Neural cell (in vitro differentiated cells): ENCODE results near the gene SLC43A3. TPM values are rescaled to one million over a fixed set of nuclear protein-coding genes. Genes with fewer than 3 reads are reported as not detected.

ENCODE experiments used
- H2AFZ ChIP-seq: fragments of 200-600, 300-800 bp; sonication (generic), shearing (Covaris generic); 2 replicates; pipeline ENCODE4 v1.6.0; 2014; ENCODE audit warnings: low read depth, mild to moderate bottlenecking, antibody characterized with exemption, low read length, moderate library complexity
- H3F3A ChIP-seq: fragments of 200-600 bp; shearing (Covaris generic); 2 replicates; pipeline ENCODE4 v1.6.1; 2016; ENCODE audit warnings: mild to moderate bottlenecking, moderate library complexity, mixed read lengths, antibody characterized with exemption, low read length; ENCODE audit not compliant: insufficient read depth, poor library complexity, severe bottlenecking
- H3K27ac ChIP-seq: fragments of 200-600, 300-800 bp; sonication (generic), shearing (Covaris generic); 2 replicates; pipeline ENCODE4 v1.5.1; 2014; ENCODE audit warnings: mild to moderate bottlenecking, low read length, moderate library complexity
- H3K27me3 ChIP-seq: fragments of 300-800, 200-600 bp; sonication (generic), shearing (Covaris generic); 2 replicates; pipeline ENCODE4 v1.6.0; 2014; ENCODE audit warnings: mild to moderate bottlenecking, low read depth, low read length, moderate library complexity; ENCODE audit not compliant: insufficient read depth
- H3K36me3 ChIP-seq: fragments of 300-800, 200-600 bp; sonication (generic), shearing (Covaris generic); 2 replicates; pipeline ENCODE4 v1.5.1; 2014; ENCODE audit warnings: mild to moderate bottlenecking, antibody characterized with exemption, low read length, moderate library complexity; ENCODE audit not compliant: insufficient read depth
- H3K4me2 ChIP-seq: fragments of 300-800, 200-600 bp; sonication (generic), shearing (Covaris generic); 2 replicates; pipeline ENCODE4 v1.6.0; 2014; ENCODE audit warnings: mild to moderate bottlenecking, low read length
- H3K4me3 ChIP-seq: fragments of 300-800, 200-600 bp; sonication (generic), shearing (Covaris generic); 2 replicates; pipeline ENCODE4 v1.5.1; 2014; ENCODE audit warnings: mild to moderate bottlenecking, low read length, moderate library complexity
- H3K79me2 ChIP-seq: fragments of 200-600 bp; shearing (Covaris generic); replicated peaks from 2 replicates; pipeline ENCODE4 v1.6.0; 2014; ENCODE audit warnings: mild to moderate bottlenecking, low read length, moderate library complexity; ENCODE audit not compliant: insufficient read depth
- H3K9ac ChIP-seq: fragments of 300-800, 200-600 bp; sonication (generic), shearing (Covaris generic); 2 replicates; pipeline ENCODE4 v1.6.1; 2016; ENCODE audit warnings: mild to moderate bottlenecking, low read length, mixed read lengths
- H3K9me2 ChIP-seq: fragments of 200-600 bp; shearing (Covaris generic); 2 replicates; pipeline ENCODE4 v1.6.1; 2016; ENCODE audit warnings: mild to moderate bottlenecking, low read length, mixed read lengths; ENCODE audit not compliant: insufficient read depth
- H3K9me3 ChIP-seq: fragments of 200-600, 300-800 bp; sonication (generic), shearing (Covaris generic); 2 replicates; pipeline ENCODE4 v1.6.1; 2016; ENCODE audit warnings: mild to moderate bottlenecking, mixed run types, low read length, moderate library complexity, mixed read lengths
- H4K20me1 ChIP-seq: fragments of 200-600 bp; shearing (Covaris generic); 2 replicates; pipeline ENCODE4 v1.6.1; 2016; ENCODE audit warnings: mild to moderate bottlenecking, mixed run types; ENCODE audit not compliant: insufficient read depth
- EP300 ChIP-seq: fragments of 450-650 bp; conservative IDR thresholded peaks from 2 replicates; pipeline ENCODE4 v1.6.1; 2014; ENCODE audit warnings: antibody characterized with exemption, mild to moderate bottlenecking, moderate library complexity; ENCODE audit not compliant: poor library complexity, severe bottlenecking
- EZH2 ChIP-seq: fragments of 200-600, 300-800 bp; shearing (Covaris generic), sonication (generic); IDR thresholded peaks from 2 replicates; pipeline ENCODE4 v1.6.1; 2014; ENCODE audit warnings: antibody characterized with exemption, low read length, borderline replicate concordance, mild to moderate bottlenecking; ENCODE audit not compliant: insufficient read depth, poor library complexity, severe bottlenecking
- MXI1 ChIP-seq: fragments of 450-650 bp; conservative IDR thresholded peaks from 2 replicates; pipeline ENCODE4 v1.6.1; 2014; ENCODE audit warnings: antibody characterized with exemption, mild to moderate bottlenecking; ENCODE audit not compliant: poor library complexity, severe bottlenecking
- POLR2AphosphoS5 ChIP-seq: IDR thresholded peaks from 2 replicates; pipeline ENCODE4 v1.6.1; 2012
- RAD21 ChIP-seq: fragments of 450-650 bp; conservative IDR thresholded peaks from 2 replicates; pipeline ENCODE4 v1.6.1; 2014; ENCODE audit warnings: antibody characterized with exemption, mild to moderate bottlenecking, moderate library complexity
- SMC3 ChIP-seq: fragments of 450-650 bp; conservative IDR thresholded peaks from 2 replicates; pipeline ENCODE4 v1.6.1; 2014; ENCODE audit warnings: antibody characterized with exemption, mild to moderate bottlenecking, moderate library complexity; ENCODE audit not compliant: poor library complexity
- TAF1 ChIP-seq: IDR thresholded peaks from 2 replicates; pipeline ENCODE4 v1.6.1; 2012; ENCODE audit warnings: low read depth
- polyA plus RNA-seq: library from polyadenylated mRNA; depleted of rRNA; stranded (reverse); fragments of >200 nt; gene quantifications from 2 replicates; pipeline ENCODE4 v1.2.3, GENCODE V29; 2014
- TF ChIP-seq, protein P1 (sequence below): fragments of 450-650 bp; IDR thresholded peaks from 2 replicates; pipeline ENCODE4 v1.5.1; 2014; ENCODE audit warnings: antibody characterized with exemption, mild to moderate bottlenecking, moderate library complexity; ENCODE audit not compliant: poor library complexity, severe bottlenecking
- TF ChIP-seq, protein P2 (sequence below): IDR thresholded peaks from 2 replicates; pipeline ENCODE4 v1.6.1; 2012; ENCODE audit warnings: borderline replicate concordance

Gene SLC43A3
- polyA plus RNA-seq, 1 donor from 2014 or later, result 0.33 TPM

DNA sequence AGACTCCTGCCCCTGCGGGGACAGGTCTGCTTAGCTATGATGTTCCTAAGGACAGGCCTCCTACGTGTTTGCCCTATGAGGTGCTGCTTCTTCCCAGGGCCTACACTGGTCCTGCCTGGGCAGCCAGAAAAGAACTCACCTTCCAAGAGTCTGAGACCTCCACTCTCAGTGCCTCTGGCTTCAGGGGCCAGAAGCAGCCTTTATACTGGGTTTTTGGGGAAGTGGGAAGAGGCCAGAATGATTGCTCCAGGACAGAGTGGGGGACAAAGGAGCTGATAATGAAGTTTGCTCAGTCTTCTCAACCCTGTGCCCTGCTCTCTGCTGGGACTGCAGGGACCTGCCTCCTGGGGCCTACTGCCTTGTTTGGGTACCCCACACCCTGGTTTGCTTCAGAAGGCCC, 45.9 kb downstream of the SLC43A3 start, which contains the start of gene PRG3:
Gene PRG3, minus strand, starts transcription at position 176 of the 400 bp plus-strand sequence. CDS start 442 bp downstream, outside the sequence.
- Histone ChIP-seq H3K79me2 (no peaks in the 10 kb centered on the region), H3K9me2 (no peaks in the 10 kb centered on the region), H2AFZ (no peak within 1 kb of the TSS), H3K9ac (no peak within 1 kb of the TSS), H3F3A (no peaks in the 10 kb centered on the region), H3K4me3 (no peak within 1 kb of the TSS), H3K9me3 (no peaks in the 10 kb centered on the region), H3K4me2 (no peak within 1 kb of the TSS), H3K27me3 (no peaks in the 10 kb centered on the region), H3K36me3 (no peaks in the 10 kb centered on the region), H3K27ac (no peak within 1 kb of the TSS), H4K20me1 (no peaks in the 10 kb centered on the region)
- TF ChIP-seq SMC3 (no peak), MXI1 (no peak), TAF1 (no peak), EZH2 (no peak), RAD21 (no peak), EP300 (no peak), POLR2AphosphoS5 (no peak)
- TF ChIP-seq, protein P1, sequence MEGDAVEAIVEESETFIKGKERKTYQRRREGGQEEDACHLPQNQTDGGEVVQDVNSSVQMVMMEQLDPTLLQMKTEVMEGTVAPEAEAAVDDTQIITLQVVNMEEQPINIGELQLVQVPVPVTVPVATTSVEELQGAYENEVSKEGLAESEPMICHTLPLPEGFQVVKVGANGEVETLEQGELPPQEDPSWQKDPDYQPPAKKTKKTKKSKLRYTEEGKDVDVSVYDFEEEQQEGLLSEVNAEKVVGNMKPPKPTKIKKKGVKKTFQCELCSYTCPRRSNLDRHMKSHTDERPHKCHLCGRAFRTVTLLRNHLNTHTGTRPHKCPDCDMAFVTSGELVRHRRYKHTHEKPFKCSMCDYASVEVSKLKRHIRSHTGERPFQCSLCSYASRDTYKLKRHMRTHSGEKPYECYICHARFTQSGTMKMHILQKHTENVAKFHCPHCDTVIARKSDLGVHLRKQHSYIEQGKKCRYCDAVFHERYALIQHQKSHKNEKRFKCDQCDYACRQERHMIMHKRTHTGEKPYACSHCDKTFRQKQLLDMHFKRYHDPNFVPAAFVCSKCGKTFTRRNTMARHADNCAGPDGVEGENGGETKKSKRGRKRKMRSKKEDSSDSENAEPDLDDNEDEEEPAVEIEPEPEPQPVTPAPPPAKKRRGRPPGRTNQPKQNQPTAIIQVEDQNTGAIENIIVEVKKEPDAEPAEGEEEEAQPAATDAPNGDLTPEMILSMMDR, result no peak
- TF ChIP-seq, protein P2, sequence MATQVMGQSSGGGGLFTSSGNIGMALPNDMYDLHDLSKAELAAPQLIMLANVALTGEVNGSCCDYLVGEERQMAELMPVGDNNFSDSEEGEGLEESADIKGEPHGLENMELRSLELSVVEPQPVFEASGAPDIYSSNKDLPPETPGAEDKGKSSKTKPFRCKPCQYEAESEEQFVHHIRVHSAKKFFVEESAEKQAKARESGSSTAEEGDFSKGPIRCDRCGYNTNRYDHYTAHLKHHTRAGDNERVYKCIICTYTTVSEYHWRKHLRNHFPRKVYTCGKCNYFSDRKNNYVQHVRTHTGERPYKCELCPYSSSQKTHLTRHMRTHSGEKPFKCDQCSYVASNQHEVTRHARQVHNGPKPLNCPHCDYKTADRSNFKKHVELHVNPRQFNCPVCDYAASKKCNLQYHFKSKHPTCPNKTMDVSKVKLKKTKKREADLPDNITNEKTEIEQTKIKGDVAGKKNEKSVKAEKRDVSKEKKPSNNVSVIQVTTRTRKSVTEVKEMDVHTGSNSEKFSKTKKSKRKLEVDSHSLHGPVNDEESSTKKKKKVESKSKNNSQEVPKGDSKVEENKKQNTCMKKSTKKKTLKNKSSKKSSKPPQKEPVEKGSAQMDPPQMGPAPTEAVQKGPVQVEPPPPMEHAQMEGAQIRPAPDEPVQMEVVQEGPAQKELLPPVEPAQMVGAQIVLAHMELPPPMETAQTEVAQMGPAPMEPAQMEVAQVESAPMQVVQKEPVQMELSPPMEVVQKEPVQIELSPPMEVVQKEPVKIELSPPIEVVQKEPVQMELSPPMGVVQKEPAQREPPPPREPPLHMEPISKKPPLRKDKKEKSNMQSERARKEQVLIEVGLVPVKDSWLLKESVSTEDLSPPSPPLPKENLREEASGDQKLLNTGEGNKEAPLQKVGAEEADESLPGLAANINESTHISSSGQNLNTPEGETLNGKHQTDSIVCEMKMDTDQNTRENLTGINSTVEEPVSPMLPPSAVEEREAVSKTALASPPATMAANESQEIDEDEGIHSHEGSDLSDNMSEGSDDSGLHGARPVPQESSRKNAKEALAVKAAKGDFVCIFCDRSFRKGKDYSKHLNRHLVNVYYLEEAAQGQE, result no peak

DNA sequence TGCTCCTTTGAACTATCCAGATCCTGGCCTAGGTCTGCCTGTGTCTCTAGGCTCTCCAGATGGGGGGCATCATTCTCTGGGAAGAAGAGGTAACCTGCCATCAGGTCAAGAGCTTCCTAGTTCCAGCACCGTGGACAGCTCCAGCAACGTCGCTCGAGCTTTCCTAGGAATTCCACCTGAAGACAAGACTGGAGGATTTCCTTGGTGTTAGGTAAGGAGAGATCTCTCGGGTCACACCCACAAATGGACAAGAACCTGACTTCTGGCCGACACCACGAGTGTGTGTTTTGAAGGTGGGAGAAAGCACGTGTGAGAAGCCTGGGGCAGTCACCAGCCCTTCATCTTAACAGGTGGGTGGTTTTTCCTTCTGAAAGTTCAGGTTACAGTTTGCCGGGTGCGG, 47.2 kb downstream of the SLC43A3 start:
- Histone ChIP-seq H3K27me3 (no peaks in the 10 kb centered on the region), H3K27ac (no peak overlapping the region), H2AFZ (no peak overlapping the region), H3K4me3 (no peak overlapping the region), H3K36me3 (no peaks in the 10 kb centered on the region), H3K9me3 (no peaks in the 10 kb centered on the region), H4K20me1 (no peaks in the 10 kb centered on the region), H3K9ac (no peak overlapping the region), H3K79me2 (no peaks in the 10 kb centered on the region), H3K4me2 (no peak overlapping the region), H3K9me2 (no peaks in the 10 kb centered on the region), H3F3A (no peaks in the 10 kb centered on the region)
- TF ChIP-seq MXI1, result no peak
- TF ChIP-seq, protein P1, result no peak
- TF ChIP-seq, protein P2, result no peak
- TF ChIP-seq RAD21, result no peak
- TF ChIP-seq POLR2AphosphoS5, result no peak
- no peak for TF ChIP-seq SMC3
- TF ChIP-seq TAF1, result no peak
- no peak for TF ChIP-seq EP300
- TF ChIP-seq EZH2, result no peak
